Endothelial cell of umbilical vein (primary cell): ENCODE results near the gene PKD2L2. TPM values are rescaled to one million over a fixed set of nuclear protein-coding genes. Genes with fewer than 3 reads are reported as not detected.

Experiments used
- BruUV-seq: library from RNA; stranded (reverse); fragments of 400-500 nt; replicated peaks from 2 replicates; lab custom pipeline; 2021; lab: Mats Ljungman, UMichigan
- CTCF ChIA-PET: fragments of 300-600, 350-600 bp; sonication (Branson Sonifier 250); formaldehyde crosslinking; loops from one replicate; lab custom pipeline; 2021; ENCODE audit warnings: antibody characterized with exemption, inconsistent platforms; lab: Charles Lee
- POLR2A ChIA-PET: fragments of 300-600, 350-600 bp; sonication (Branson Sonifier 250); formaldehyde crosslinking; loops from one replicate; lab custom pipeline; 2021; ENCODE audit warnings: antibody characterized with exemption, inconsistent platforms; lab: Charles Lee
- DNase-seq: peaks from one replicate; pipeline ENCODE4 v3.0.0-alpha.2; 2011; ENCODE audit warnings: low read depth, low spot score
- FAIRE-seq: peaks from 2 replicates; lab custom pipeline; 2011; peaks lifted over from hg19 to GRCh38; lab: Jason Lieb, UNC
- H2AFZ ChIP-seq: 2 replicates; pipeline ENCODE4 v1.6.0; 2012; ENCODE audit warnings: low read depth, low read length, control low read depth, inconsistent platforms
- H3K27ac ChIP-seq: 2 replicates; pipeline ENCODE4 v1.5.1; 2011; ENCODE audit warnings: low read depth, mild to moderate bottlenecking, control low read depth, low read length, moderate library complexity; ENCODE audit not compliant: insufficient read depth
- H3K27me3 ChIP-seq, 2 experiments: 2 replicates each; pipeline versions ENCODE4 v1.6.0 to v1.6.1; 2011; ENCODE audit warnings: low read length in 2 of 2, mixed read lengths in 1 of 2; ENCODE audit not compliant: control insufficient read depth in 2 of 2, insufficient read depth in 2 of 2
- H3K36me3 ChIP-seq, 2 experiments: 2 replicates in 1 of 2; 3 replicates in 1 of 2; pipeline ENCODE4 v1.5.1; 2011; ENCODE audit warnings: low read length in 2 of 2, mild to moderate bottlenecking in 1 of 2, moderate library complexity in 1 of 2; ENCODE audit not compliant: control insufficient read depth in 2 of 2, insufficient read depth in 2 of 2; ENCODE audit errors: extremely low read depth in 1 of 2
- H3K4me1 ChIP-seq: 3 replicates; pipeline ENCODE4 v1.5.1; 2011; ENCODE audit warnings: mild to moderate bottlenecking, low read length; ENCODE audit not compliant: control insufficient read depth, insufficient read depth; ENCODE audit errors: extremely low read depth
- H3K4me2 ChIP-seq: 2 replicates; pipeline ENCODE4 v1.6.1; 2011; ENCODE audit warnings: low read length, control low read depth, mixed read lengths; ENCODE audit not compliant: insufficient read depth
- H3K4me3 ChIP-seq, 3 experiments: fragments of 200-600 bp in 1 of 3; sonication (generic), shearing (Covaris generic) in 1 of 3; replicated peaks in 1 of 3; 2 replicates each; pipeline ENCODE4 v1.5.1; 2011 to 2016; ENCODE audit warnings: control low read depth in 3 of 3, low read length in 3 of 3, mild to moderate bottlenecking in 2 of 3, inconsistent platforms in 1 of 3, low read depth in 1 of 3, moderate library complexity in 1 of 3; ENCODE audit not compliant: insufficient read depth in 1 of 3
- H3K79me2 ChIP-seq: 2 replicates; pipeline ENCODE4 v1.6.0; 2012; ENCODE audit warnings: low read length, inconsistent platforms; ENCODE audit not compliant: control insufficient read depth, insufficient read depth
- H3K9ac ChIP-seq: replicated peaks from 2 replicates; pipeline ENCODE3; 2011; ENCODE audit warnings: low read length, control low read depth; ENCODE audit not compliant: insufficient read depth; ENCODE audit errors: extremely low read depth
- H3K9me1 ChIP-seq: replicated peaks from 3 replicates; pipeline ENCODE4 v1.6.0; 2011; ENCODE audit warnings: mild to moderate bottlenecking, low read length; ENCODE audit not compliant: control insufficient read depth, insufficient read depth; ENCODE audit errors: extremely low read depth
- H3K9me3 ChIP-seq: replicated peaks from 2 replicates; pipeline ENCODE4 v1.5.1; 2012; ENCODE audit warnings: low read length, inconsistent platforms; ENCODE audit not compliant: control insufficient read depth, insufficient read depth
- H4K20me1 ChIP-seq: replicated peaks from 2 replicates; pipeline ENCODE3; 2011; ENCODE audit warnings: mild to moderate bottlenecking, low read length; ENCODE audit not compliant: control insufficient read depth, insufficient read depth; ENCODE audit errors: extremely low read depth
- CTCF ChIP-seq, 2 donors: IDR thresholded peaks; 1 replicate in 1 of 2; 2 replicates in 1 of 2; pipeline ENCODE4 v1.5.1; 2011; ENCODE audit warnings: low read length in 2 of 2, mild to moderate bottlenecking in 2 of 2, moderate library complexity in 2 of 2, control low read depth in 1 of 2, inconsistent platforms in 1 of 2, low read depth in 1 of 2; ENCODE audit not compliant: insufficient read depth in 1 of 2; ENCODE audit errors: extremely low read depth in 1 of 2
- EZH2 ChIP-seq: IDR thresholded peaks from 2 replicates; pipeline ENCODE4 v1.6.1; 2012; ENCODE audit warnings: borderline replicate concordance, low read depth, mild to moderate bottlenecking, moderate library complexity, low read length, inconsistent platforms; ENCODE audit not compliant: severe bottlenecking
- FOS ChIP-seq: IDR thresholded peaks from 2 replicates; pipeline ENCODE4 v1.6.1; 2011; ENCODE audit warnings: mild to moderate bottlenecking, low read length, moderate library complexity, borderline replicate concordance; ENCODE audit not compliant: insufficient read depth
- GATA2 ChIP-seq: IDR thresholded peaks from 2 replicates; pipeline ENCODE4 v1.7.0; 2011; ENCODE audit warnings: low read depth, mild to moderate bottlenecking, moderate library complexity, mixed read lengths, low read length; ENCODE audit not compliant: insufficient read length, insufficient read depth
- JUN ChIP-seq: IDR thresholded peaks from 2 replicates; pipeline ENCODE4 v1.6.1; 2011; ENCODE audit warnings: borderline replicate concordance, low read depth; ENCODE audit not compliant: insufficient read length, insufficient read depth
- MAX ChIP-seq: IDR thresholded peaks from 2 replicates; pipeline ENCODE4 v1.6.1; 2011; ENCODE audit not compliant: insufficient read depth, insufficient read length
- MYC ChIP-seq: IDR thresholded peaks from one replicate; pipeline ENCODE4 v1.6.1; 2011; ENCODE audit warnings: mild to moderate bottlenecking, low read depth, low read length
- POLR2A ChIP-seq: IDR thresholded peaks from 2 replicates; pipeline ENCODE4 v1.6.1; 2012; ENCODE audit warnings: low read depth, mild to moderate bottlenecking, control low read depth, low read length
- POLR2AphosphoS5 ChIP-seq: IDR thresholded peaks from 2 replicates; pipeline ENCODE4 v1.6.1; 2012; ENCODE audit warnings: low read depth, mild to moderate bottlenecking, control low read depth, low read length, moderate library complexity; ENCODE audit not compliant: insufficient read depth
- dilution Hi-C: fragments of 300-500 bp; cut with MboI; formaldehyde crosslinking; loops from one replicate; pipeline ENCODE4 v1.15.0; 2019; ENCODE audit warnings: low sequenced_read_pairs; ENCODE audit not compliant: extremely low pct_ligation_motif_present
- intact Hi-C: fragments of 100-400 bp; cut with micrococcal nuclease; formaldehyde crosslinking; loops from one replicate; pipeline ENCODE4 v1.10.0; 2022
- polyA plus RNA-seq, 4 experiments: library from polyadenylated mRNA; depleted of rRNA in 3 of 4; stranded (reverse) in 3 of 4; unstranded in 1 of 4; fragments of >200 nt; gene quantifications; 2 replicates each; pipeline versions ENCODE4 v1.2.1 to v1.2.3, GENCODE V29; 2011 to 2012; ENCODE audit warnings: missing spikeins in 1 of 4
- total RNA-seq: library from RNA; stranded (reverse); gene quantifications from 2 replicates; pipeline ENCODE4 v1.2.3, GENCODE V29; 2021

Gene PKD2L2
- total and polyA plus RNA-seq, 2 donors (not counting 3 experiments of a cell fraction or from before 2014, with no cell fraction given): not detected

GRCh38 chr5:137891849-137892248, 2.6 kb downstream of the PKD2L2 start:
- Histone ChIP-seq H3K9me1 (no peaks in the 10 kb centered on the region), H3K4me3 (no peak overlapping the region), H3K27me3 (no peaks in the 10 kb centered on the region), H3K36me3 (no peaks in the 10 kb centered on the region), H2AFZ (no peak overlapping the region), H3K79me2 (no peaks in the 10 kb centered on the region), H4K20me1 (no peaks in the 10 kb centered on the region), H3K27ac (no peak overlapping the region), H3K9me3 (no peaks in the 10 kb centered on the region), H3K4me2 (no peak overlapping the region), H3K4me1 (peaks cover 36% of the 10 kb centered on the region), H3K9ac (no peak overlapping the region)
- intact Hi-C loops (loop anchor here (5.0 kb wide), 1 partner anchor 115 kb away; no protein-coding TSS in a partner anchor), dilution Hi-C loops (no loop called here)
- no peak for TF ChIP-seq MYC
- TF ChIP-seq MAX: no peak
- no peak for TF ChIP-seq CTCF (IDR thresholded peaks at IDR 0.05; ENCODE audit: extremely low read depth in 1 of 2, insufficient read depth in 1 of 2, low read depth in 1 of 2, low read length in 2 of 2)
- no peak for TF ChIP-seq GATA2
- TF ChIP-seq POLR2AphosphoS5: no peak
- TF ChIP-seq POLR2A: no peak
- TF ChIP-seq JUN: no peak
- TF ChIP-seq FOS: no peak
- no peak for TF ChIP-seq EZH2
- no peak for FAIRE-seq
- ChIA-PET POLR2A (no interaction called here), CTCF (interaction anchor here (1.1 kb wide), 1 partner anchor 113 kb away, joined by 3 read pairs; no protein-coding TSS in a partner anchor)
- BruUV-seq: no TSS peak
- no peak for DNase-seq
